Lower leg skin (tissue), 4 donors: ENCODE data around the gene STRIP2. TPM values are rescaled to one million over a fixed set of nuclear protein-coding genes. Genes with fewer than 3 reads are reported as not detected.

Experiments
- DNase-seq, 2 donors: peaks; one replicate each; pipeline ENCODE4 v3.0.0-alpha.2; 2019; ENCODE audit warnings: low spot score in 2 of 2
- H3K4me3 ChIP-seq: fragments of 200-600 bp; sonication (generic); 2 replicates; pipeline ENCODE4 v1.5.1; 2017; ENCODE audit warnings: mild to moderate bottlenecking, low read depth; ENCODE audit not compliant: poor library complexity, severe bottlenecking
- POLR2A ChIP-seq, 2 donors: fragments of 450-650 bp; IDR thresholded peaks; one replicate each; pipeline ENCODE4 v1.6.1; 2016 to 2017; ENCODE audit warnings: antibody characterized with exemption in 2 of 2, mild to moderate bottlenecking in 1 of 2, moderate library complexity in 1 of 2
- WGBS, 2 donors: methylation state at CpG; one replicate each; pipeline ENCODE4 v1.1.5; 2018; 5-methylcytosine and 5-hydroxymethylcytosine counted together
- intact Hi-C: fragments of 100-400 bp; cut with DNase I; formaldehyde crosslinking; loops from one replicate; pipeline ENCODE4 v1.15.0; 2023; ENCODE audit warnings: low total_unique reads
- total RNA-seq, 4 donors: library from RNA; depleted of rRNA; stranded (reverse); fragments of >200 nt; gene quantifications; one replicate each; pipeline ENCODE4 v1.1.0, GENCODE V29; 2016
- TF ChIP-seq, protein P1 (sequence below), 3 donors: fragments of 450-650 bp; IDR thresholded peaks; one replicate each; pipeline ENCODE4 v1.5.1; 2016; ENCODE audit warnings: antibody characterized with exemption in 3 of 3, mild to moderate bottlenecking in 3 of 3, moderate library complexity in 2 of 3

STRIP2 gene
- total RNA-seq, 4 donors from 2014 or later = 0.30 to 1.4 (median 0.79) TPM

DNA sequence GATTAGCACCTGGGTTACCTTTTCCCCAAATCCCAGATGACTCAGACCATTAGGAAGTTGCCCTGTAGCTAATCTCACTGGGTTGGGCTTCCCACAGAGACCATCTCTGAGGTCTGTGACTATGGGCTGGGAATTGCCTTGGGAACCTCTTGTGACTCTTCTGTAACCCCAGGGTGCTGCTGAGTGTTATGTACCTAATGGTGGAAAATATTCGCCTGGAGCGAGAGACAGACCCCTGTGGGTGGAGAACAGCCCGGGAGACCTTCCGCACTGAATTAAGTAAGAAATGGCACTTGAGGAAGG lies 20.0 kb downstream of the STRIP2 start:
- TF ChIP-seq, protein P1, sequence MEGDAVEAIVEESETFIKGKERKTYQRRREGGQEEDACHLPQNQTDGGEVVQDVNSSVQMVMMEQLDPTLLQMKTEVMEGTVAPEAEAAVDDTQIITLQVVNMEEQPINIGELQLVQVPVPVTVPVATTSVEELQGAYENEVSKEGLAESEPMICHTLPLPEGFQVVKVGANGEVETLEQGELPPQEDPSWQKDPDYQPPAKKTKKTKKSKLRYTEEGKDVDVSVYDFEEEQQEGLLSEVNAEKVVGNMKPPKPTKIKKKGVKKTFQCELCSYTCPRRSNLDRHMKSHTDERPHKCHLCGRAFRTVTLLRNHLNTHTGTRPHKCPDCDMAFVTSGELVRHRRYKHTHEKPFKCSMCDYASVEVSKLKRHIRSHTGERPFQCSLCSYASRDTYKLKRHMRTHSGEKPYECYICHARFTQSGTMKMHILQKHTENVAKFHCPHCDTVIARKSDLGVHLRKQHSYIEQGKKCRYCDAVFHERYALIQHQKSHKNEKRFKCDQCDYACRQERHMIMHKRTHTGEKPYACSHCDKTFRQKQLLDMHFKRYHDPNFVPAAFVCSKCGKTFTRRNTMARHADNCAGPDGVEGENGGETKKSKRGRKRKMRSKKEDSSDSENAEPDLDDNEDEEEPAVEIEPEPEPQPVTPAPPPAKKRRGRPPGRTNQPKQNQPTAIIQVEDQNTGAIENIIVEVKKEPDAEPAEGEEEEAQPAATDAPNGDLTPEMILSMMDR (IDR thresholded peaks at IDR 0.05) = no peak
- no peak for TF ChIP-seq POLR2A (IDR thresholded peaks at IDR 0.05)
- DNase-seq = no peak
- H3K4me3 ChIP-seq = no peak overlapping the region
- WGBS, 2 donors = 83 to 96% methylated on average over 4 of the region's 4 CpGs
- intact Hi-C loops = no loop called here

DNA sequence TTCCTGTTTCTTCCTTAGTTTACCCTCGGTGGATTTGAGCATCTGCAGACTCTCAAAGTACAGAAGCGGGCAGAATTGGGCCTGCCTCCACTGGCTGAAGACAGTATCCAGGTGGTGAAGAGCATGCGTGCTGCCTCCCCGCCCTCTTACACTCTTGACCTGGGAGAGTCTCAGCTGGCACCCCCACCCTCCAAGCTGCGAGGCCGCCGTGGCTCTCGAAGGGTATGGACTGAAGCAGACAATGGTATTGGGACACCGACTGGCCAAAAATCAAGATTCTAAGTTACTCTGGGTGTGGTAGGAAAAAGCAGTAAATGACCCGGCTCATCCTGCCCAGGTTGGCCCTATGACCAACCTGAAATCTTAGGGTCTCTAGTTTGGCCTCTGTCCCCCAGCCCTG lies 22.2 kb downstream of the STRIP2 start:
- no peak for TF ChIP-seq POLR2A (IDR thresholded peaks at IDR 0.05)
- TF ChIP-seq, protein P1 (IDR thresholded peaks at IDR 0.05) = no peak
- H3K4me3 ChIP-seq = no peak overlapping the region
- no peak for DNase-seq
- WGBS, 2 donors = 92 to 93% methylated on average over 10 of the region's 10 CpGs
- intact Hi-C loops = no loop called here

DNA sequence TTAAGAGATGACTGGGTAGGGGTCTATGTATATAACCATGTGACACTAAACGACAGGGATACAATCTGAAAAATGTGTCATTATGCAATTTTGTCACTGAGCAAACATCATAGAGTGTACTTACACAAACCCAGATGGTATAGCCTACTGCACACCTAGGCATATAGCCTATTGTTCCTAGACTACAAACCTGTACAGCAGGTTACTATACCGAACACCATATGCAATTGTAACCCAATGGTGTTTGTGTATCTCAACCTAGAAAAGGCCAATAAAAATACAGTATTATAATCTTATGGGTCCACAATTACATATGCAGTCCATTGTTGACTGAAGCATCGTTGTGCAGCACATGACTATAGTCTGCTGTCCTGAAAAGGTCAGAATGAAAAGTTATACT lies 22.9 kb downstream of the STRIP2 start:
- intact Hi-C loops = no loop called here
- WGBS, 2 donors = 84 to 90% methylated on average over 3 of the region's 3 CpGs
- DNase-seq = no peak
- H3K4me3 ChIP-seq = no peak overlapping the region
- TF ChIP-seq, protein P1 (IDR thresholded peaks at IDR 0.05) = no peak
- no peak for TF ChIP-seq POLR2A (IDR thresholded peaks at IDR 0.05)

DNA sequence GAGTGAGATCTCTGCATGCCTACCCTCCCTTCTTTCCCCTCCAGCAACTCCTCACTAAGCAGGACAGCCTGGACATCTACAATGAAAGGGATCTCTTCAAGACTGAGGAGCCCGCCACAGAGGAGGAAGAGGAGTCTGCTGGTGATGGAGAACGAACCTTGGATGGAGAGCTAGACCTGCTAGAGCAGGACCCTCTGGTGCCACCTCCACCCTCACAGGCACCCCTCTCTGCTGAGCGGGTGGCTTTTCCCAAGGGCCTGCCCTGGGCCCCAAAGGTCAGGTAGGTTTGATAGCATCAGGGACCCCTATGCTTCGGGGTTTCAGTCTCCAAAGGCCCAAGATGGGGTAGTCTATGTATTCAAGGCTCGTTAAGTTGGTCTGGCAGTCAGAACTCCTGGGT lies 23.9 kb downstream of the STRIP2 start:
- intact Hi-C loops = no loop called here
- peak in 1 of 2 donors; percentile 48 for DNase-seq
- WGBS, 2 donors = 90 to 95% methylated on average over 5 of the region's 5 CpGs
- H3K4me3 ChIP-seq = no peak overlapping the region
- TF ChIP-seq POLR2A (IDR thresholded peaks at IDR 0.05) = no peak
- TF ChIP-seq, protein P1 (IDR thresholded peaks at IDR 0.05) = no peak

DNA sequence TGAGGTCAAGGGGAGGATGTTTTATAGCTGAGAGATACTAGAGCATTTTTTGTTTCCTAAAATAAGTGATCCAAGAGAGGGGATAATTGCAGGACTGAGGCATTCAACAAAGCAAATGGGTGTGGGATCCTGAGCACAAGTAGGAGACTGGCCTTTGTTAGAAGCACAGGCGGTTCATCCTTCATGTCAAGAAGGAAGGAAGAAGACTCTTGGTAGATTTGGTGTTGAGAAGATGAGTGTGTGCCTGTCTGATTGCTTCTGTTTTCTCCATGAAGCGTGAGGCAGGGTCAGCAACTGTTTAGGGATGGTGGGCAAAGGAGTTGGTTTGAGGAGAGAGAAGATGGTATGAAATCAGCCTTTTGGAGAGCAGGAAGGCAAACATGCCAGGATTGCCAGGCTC lies 27.6 kb downstream of the STRIP2 start:
- no peak for TF ChIP-seq POLR2A (IDR thresholded peaks at IDR 0.05)
- TF ChIP-seq, protein P1 (IDR thresholded peaks at IDR 0.05) = no peak
- H3K4me3 ChIP-seq = no peak overlapping the region
- WGBS, 2 donors = 94 to 100% methylated on average over 2 of the region's 2 CpGs
- intact Hi-C loops = no loop called here
- peak in 1 of 2 donors; percentile 45 for DNase-seq

DNA sequence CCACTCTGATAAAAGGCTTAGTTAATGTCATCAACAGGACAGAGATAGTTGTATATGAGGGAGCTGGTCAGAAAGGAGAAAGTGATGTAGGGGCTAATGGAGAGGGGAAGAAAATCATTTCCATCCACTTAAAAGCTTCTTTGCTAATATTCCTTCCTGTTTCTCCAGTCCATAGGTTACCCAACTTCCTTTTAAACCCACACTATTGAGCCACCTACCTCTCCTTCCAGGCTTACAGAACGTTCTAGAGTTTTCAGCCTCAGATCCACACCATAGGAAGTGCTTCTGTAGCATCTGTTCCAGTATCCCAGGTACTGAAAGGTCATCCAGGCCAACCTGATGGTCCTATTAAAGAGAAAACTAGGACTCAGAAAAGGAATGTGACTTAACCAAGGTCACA lies 28.2 kb downstream of the STRIP2 start:
- TF ChIP-seq POLR2A (IDR thresholded peaks at IDR 0.05) = no peak
- TF ChIP-seq, protein P1 (IDR thresholded peaks at IDR 0.05) = no peak
- DNase-seq = no peak
- no peak overlapping the region for H3K4me3 ChIP-seq
- intact Hi-C loops = no loop called here
- 77 to 90% methylated on average over 1 of the region's 1 CpG for WGBS, 2 donors
